ENCODE measurements around the gene HOXC6. TPM values are rescaled to one million over a fixed set of nuclear protein-coding genes. Genes with fewer than 3 reads are reported as not detected.

The HOXC6 gene
- total RNA-seq, 1 experiment from 2014 or later, result not detected

DNA sequence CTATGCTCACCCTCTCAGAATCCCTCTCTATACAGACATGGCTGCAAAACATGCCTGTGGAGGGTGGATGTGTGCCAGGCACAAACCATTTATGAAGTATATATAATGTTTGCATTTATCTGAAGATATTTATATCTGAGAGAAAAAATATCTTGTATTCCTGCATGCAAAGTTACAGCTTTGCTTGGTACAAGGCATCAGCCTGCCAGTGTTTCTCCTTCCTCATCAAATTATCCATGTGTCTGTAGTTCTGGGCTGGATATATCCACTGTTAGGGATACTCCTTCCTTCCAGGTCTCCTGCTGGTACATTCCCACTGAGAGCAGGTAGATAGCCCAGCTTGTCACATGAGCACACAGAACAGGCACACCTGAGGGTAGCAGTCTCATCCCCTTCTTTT, 37.4 kb downstream of the HOXC6 start:
- POLR2A ChIA-PET, result no interaction called here

DNA sequence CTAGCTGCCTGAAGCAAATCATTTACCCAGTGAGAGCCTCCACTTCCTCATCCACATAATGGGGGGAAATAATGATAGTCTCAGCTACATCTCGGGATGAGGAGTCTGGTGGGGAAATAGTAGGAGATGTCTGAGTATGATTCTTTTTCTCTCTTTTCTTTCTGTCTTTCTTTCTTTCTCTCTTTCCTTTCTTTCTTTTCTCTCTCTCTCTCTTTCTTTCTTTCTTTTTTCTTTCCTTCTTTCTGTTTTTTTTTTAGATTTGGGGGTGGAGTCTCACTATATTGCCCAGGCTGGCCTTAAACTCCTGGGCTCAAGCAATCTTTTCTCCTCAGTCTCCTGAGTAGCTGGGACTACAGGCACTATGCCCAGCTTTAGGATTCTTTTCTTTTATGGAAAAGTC, 38.2 kb downstream of the HOXC6 start:
- CTCF ChIA-PET, result no interaction called here
- Mint-ChIP-seq H3K27ac (no peak overlapping the region), H3K9me3 (no peaks in the 10 kb centered on the region), H3K4me3 (no peak overlapping the region), H3K36me3 (no peaks in the 10 kb centered on the region), H3K27me3 (ENCODE audit: low read depth) (peaks cover 91% of the 10 kb centered on the region), H3K4me1 (peaks cover 8% of the 10 kb centered on the region)
- no peak for ATAC-seq
- POLR2A ChIA-PET, result no interaction called here
- no peak for DNase-seq (ENCODE audit: low spot score)
- TF ChIP-seq, protein P1, sequence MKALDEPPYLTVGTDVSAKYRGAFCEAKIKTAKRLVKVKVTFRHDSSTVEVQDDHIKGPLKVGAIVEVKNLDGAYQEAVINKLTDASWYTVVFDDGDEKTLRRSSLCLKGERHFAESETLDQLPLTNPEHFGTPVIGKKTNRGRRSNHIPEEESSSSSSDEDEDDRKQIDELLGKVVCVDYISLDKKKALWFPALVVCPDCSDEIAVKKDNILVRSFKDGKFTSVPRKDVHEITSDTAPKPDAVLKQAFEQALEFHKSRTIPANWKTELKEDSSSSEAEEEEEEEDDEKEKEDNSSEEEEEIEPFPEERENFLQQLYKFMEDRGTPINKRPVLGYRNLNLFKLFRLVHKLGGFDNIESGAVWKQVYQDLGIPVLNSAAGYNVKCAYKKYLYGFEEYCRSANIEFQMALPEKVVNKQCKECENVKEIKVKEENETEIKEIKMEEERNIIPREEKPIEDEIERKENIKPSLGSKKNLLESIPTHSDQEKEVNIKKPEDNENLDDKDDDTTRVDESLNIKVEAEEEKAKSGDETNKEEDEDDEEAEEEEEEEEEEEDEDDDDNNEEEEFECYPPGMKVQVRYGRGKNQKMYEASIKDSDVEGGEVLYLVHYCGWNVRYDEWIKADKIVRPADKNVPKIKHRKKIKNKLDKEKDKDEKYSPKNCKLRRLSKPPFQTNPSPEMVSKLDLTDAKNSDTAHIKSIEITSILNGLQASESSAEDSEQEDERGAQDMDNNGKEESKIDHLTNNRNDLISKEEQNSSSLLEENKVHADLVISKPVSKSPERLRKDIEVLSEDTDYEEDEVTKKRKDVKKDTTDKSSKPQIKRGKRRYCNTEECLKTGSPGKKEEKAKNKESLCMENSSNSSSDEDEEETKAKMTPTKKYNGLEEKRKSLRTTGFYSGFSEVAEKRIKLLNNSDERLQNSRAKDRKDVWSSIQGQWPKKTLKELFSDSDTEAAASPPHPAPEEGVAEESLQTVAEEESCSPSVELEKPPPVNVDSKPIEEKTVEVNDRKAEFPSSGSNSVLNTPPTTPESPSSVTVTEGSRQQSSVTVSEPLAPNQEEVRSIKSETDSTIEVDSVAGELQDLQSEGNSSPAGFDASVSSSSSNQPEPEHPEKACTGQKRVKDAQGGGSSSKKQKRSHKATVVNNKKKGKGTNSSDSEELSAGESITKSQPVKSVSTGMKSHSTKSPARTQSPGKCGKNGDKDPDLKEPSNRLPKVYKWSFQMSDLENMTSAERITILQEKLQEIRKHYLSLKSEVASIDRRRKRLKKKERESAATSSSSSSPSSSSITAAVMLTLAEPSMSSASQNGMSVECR (CRISPR knock-in tag; IDR thresholded peaks at IDR 0.05; ENCODE audit: borderline replicate concordance), result no peak
- TF ChIP-seq ZNF121 (CRISPR knock-in tag; IDR thresholded peaks at IDR 0.05) (no peak), ETV6 (CRISPR knock-in tag; IDR thresholded peaks at IDR 0.05) (no peak), ZNF423 (CRISPR knock-in tag; IDR thresholded peaks at IDR 0.05) (no peak), TP53 (CRISPR knock-in tag; IDR thresholded peaks at IDR 0.05) (no peak), ZNF671 (CRISPR knock-in tag; IDR thresholded peaks at IDR 0.05) (no peak)
- TF ChIP-seq, protein P2, sequence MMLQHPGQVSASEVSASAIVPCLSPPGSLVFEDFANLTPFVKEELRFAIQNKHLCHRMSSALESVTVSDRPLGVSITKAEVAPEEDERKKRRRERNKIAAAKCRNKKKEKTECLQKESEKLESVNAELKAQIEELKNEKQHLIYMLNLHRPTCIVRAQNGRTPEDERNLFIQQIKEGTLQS (CRISPR knock-in tag; conservative IDR thresholded peaks at IDR 0.05), result no peak
- TF ChIP-seq, protein P3, sequence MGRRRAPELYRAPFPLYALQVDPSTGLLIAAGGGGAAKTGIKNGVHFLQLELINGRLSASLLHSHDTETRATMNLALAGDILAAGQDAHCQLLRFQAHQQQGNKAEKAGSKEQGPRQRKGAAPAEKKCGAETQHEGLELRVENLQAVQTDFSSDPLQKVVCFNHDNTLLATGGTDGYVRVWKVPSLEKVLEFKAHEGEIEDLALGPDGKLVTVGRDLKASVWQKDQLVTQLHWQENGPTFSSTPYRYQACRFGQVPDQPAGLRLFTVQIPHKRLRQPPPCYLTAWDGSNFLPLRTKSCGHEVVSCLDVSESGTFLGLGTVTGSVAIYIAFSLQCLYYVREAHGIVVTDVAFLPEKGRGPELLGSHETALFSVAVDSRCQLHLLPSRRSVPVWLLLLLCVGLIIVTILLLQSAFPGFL (CRISPR knock-in tag; IDR thresholded peaks at IDR 0.05; ENCODE audit: borderline replicate concordance), result no peak

More for the DNA sequence above, 37.4 kb downstream of the HOXC6 start:
- DNase-seq (ENCODE audit: low spot score) (no peak), ATAC-seq (no peak)
- H3K9me3 Mint-ChIP-seq, result no peaks in the 10 kb centered on the region
- H3K36me3 Mint-ChIP-seq, result no peaks in the 10 kb centered on the region
- H3K27me3 Mint-ChIP-seq (ENCODE audit: low read depth), result peaks cover 91% of the 10 kb centered on the region
- TF ChIP-seq, protein P4, sequence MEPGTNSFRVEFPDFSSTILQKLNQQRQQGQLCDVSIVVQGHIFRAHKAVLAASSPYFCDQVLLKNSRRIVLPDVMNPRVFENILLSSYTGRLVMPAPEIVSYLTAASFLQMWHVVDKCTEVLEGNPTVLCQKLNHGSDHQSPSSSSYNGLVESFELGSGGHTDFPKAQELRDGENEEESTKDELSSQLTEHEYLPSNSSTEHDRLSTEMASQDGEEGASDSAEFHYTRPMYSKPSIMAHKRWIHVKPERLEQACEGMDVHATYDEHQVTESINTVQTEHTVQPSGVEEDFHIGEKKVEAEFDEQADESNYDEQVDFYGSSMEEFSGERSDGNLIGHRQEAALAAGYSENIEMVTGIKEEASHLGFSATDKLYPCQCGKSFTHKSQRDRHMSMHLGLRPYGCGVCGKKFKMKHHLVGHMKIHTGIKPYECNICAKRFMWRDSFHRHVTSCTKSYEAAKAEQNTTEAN (CRISPR knock-in tag; IDR thresholded peaks at IDR 0.05), result no peak
- TF ChIP-seq ZNF232 (CRISPR knock-in tag; IDR thresholded peaks at IDR 0.05) (no peak), TP53 (CRISPR knock-in tag; IDR thresholded peaks at IDR 0.05) (no peak), SOX15 (CRISPR knock-in tag; IDR thresholded peaks at IDR 0.05) (no peak), JUN (CRISPR knock-in tag; IDR thresholded peaks at IDR 0.05) (no peak), OVOL2 (CRISPR knock-in tag; IDR thresholded peaks at IDR 0.05; ENCODE audit: borderline replicate concordance) (no peak), NFYB (CRISPR knock-in tag; conservative IDR thresholded peaks at IDR 0.05; ENCODE audit: low read depth) (no peak)
- TF ChIP-seq, protein P5, sequence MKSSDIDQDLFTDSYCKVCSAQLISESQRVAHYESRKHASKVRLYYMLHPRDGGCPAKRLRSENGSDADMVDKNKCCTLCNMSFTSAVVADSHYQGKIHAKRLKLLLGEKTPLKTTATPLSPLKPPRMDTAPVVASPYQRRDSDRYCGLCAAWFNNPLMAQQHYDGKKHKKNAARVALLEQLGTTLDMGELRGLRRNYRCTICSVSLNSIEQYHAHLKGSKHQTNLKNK (CRISPR knock-in tag; IDR thresholded peaks at IDR 0.05), result no peak
- TF ChIP-seq, protein P6, sequence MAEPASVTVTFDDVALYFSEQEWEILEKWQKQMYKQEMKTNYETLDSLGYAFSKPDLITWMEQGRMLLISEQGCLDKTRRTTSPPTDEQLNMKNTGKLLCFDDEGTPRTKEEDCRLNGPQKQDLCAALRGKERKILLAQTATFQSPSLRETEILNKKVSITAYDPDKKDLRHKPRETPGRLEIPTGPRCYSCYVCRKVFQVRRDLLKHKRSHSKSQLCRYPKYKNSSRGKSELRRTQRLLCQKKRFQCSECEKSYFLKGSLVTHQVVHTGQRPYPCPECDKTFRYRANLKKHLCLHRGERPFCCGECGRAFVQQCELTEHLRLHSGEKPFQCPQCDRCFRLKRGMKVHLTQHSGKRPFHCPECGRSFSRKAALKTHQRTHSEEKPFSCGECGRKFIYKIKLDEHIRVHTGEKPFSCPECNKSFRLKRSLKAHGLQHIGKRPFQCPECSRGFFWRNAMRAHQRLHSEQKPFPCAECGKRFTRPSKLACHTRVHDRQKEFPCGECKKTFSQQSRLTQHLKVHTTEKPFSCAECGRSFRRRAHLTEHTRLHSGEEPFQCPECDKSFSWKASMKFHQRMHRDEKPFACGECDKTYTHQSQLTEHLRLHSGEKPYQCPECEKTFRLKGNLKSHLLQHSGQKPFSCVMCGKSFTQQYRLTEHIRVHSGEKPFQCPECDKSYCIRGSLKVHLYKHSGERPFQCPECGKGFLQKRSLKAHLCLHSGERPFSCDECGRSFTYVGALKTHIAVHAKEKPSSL (CRISPR knock-in tag; conservative IDR thresholded peaks at IDR 0.05), result no peak
- TF ChIP-seq, protein P7, sequence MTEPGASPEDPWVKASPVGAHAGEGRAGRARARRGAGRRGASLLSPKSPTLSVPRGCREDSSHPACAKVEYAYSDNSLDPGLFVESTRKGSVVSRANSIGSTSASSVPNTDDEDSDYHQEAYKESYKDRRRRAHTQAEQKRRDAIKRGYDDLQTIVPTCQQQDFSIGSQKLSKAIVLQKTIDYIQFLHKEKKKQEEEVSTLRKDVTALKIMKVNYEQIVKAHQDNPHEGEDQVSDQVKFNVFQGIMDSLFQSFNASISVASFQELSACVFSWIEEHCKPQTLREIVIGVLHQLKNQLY (CRISPR knock-in tag; IDR thresholded peaks at IDR 0.05), result no peak
- TF ChIP-seq, protein P8, sequence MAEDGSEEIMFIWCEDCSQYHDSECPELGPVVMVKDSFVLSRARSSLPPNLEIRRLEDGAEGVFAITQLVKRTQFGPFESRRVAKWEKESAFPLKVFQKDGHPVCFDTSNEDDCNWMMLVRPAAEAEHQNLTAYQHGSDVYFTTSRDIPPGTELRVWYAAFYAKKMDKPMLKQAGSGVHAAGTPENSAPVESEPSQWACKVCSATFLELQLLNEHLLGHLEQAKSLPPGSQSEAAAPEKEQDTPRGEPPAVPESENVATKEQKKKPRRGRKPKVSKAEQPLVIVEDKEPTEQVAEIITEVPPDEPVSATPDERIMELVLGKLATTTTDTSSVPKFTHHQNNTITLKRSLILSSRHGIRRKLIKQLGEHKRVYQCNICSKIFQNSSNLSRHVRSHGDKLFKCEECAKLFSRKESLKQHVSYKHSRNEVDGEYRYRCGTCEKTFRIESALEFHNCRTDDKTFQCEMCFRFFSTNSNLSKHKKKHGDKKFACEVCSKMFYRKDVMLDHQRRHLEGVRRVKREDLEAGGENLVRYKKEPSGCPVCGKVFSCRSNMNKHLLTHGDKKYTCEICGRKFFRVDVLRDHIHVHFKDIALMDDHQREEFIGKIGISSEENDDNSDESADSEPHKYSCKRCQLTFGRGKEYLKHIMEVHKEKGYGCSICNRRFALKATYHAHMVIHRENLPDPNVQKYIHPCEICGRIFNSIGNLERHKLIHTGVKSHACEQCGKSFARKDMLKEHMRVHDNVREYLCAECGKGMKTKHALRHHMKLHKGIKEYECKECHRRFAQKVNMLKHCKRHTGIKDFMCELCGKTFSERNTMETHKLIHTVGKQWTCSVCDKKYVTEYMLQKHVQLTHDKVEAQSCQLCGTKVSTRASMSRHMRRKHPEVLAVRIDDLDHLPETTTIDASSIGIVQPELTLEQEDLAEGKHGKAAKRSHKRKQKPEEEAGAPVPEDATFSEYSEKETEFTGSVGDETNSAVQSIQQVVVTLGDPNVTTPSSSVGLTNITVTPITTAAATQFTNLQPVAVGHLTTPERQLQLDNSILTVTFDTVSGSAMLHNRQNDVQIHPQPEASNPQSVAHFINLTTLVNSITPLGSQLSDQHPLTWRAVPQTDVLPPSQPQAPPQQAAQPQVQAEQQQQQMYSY (CRISPR knock-in tag; IDR thresholded peaks at IDR 0.05), result no peak
- H3K4me1 Mint-ChIP-seq, result peaks cover 13% of the 10 kb centered on the region
- H3K27ac Mint-ChIP-seq, result no peak overlapping the region
- no peak overlapping the region for H3K4me3 Mint-ChIP-seq
- CTCF ChIA-PET, result interaction anchor here (0.6 kb wide), 1 partner anchor 81 kb away, joined by 3 read pairs; the partner anchor contains the start of gene HOXC10

Measured in WTC11 (cell line).